T-helper 9 cell (primary cell): ENCODE data around the gene SNX33.
A peak's percentile ranks its signal among the peaks of the same experiment; 100 is the strongest.
"Not testable (repeated sequence)": the region's sequence is repeated elsewhere in the genome, so short reads cannot be mapped to it uniquely, and the experiment has no call there.

ENCODE experiments used
- DNase-seq: peaks from one replicate; pipeline ENCODE4 v3.0.0-alpha.2; 2020

SNX33 gene

DNA sequence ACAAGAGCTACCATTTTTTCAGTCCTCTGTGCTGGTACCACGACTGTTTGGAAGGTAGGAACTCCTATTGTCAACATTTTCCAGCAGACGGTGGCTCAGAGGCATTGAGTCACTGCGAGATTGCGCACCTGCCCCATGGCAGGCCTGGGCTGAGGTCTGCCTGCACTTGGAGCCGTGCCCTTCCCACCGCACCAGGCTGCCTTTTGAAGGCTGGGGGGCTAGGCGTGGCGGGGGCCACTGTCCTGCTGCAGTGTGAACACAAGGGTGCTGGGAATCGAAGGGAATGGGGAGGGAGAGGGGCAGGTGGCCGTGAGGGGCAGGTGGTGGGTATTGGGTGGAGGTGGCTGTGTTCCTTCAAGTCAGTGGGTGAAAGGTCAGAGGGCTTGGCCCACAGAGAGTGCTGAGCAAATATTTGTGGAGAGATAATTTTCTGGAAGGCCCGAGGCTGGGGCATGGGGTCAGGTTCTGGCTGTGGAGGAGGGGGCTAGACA lies 16.3 kb downstream of the SNX33 start:
- DNase-seq: no peak

DNA sequence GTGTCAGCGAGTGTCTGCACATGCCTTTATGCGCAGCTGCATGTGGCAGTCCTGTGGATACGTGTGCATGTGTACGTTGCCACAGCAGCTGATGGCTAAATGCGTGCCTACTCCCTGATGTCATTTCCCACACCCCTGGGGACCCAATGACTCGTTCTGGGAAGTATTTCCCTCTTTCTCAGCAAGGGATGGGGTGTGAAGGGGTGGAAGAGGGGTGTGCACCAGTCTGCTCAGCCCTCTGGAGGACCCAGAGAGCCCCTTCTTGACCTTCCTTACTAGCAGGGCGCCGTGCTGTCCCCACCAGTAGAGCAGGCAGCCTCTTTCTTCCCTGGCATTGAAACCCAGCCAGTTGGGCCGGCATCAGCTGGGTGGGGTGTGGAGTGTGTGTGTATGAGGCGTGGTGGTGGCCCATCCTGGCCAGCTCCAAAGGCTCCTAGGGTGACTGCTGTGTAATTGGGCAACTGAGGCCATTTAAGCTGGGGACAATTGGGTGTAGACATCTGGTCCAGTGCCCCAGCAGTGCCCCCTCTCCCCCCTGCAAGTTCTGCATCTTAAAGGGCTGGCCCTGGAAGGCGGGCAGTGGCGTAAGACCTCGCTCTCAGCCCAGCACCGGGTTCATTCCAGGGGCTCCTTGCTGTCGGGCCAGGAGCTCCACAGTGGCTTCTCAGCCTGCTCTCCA lies 19.2 kb downstream of the SNX33 start:
- no peak for DNase-seq

DNA sequence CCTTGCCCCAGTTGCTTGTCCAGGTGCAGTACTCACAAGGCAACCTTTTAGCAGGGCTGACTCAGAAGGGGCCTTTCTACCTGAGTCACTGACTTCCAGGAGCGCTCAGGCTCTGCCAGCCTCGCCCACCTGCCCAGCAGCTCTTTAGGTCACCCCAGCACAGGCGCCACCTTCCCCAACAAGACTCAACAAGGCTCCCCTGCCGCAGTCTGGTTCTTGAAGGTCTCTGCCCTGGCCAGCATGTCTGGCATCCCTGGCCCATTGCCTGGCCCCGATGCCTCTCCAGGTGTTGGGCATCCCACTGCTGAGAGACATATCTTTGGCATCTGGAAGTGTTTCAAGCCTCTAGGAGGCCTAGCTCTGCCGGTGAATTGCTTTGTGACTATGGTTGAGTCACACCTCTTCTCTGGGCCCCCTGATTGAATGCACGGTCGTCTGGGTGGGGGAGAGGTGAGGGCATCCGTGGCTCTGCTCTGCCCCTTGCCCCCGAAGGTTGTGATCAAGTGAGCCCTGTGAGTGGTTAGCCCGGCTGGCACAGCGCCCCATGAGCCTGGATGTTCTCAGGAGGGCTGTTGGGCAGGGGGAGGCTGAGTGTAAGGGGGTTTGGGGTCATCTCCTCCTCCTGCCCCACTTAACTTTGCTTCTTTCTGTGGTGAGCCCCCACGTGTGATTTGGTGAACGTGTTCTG lies 21.6 kb downstream of the SNX33 start:
- DNase-seq: no peak

DNA sequence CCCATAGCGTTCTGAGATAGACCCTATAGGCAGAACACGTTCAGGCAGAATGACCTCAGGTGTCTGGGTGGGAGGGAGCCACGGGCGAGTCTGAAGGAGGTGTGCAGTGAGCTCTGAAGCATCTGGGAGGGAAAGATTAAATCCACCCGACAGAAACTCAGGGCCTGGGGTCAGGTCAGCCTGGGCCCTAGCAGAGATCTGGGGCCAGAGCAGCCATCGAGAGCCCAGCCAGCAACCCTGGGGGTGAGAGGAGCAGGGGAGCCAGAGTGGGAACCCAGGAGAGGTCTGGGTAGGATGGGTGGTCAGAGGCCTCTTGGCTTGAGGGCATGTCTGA lies 22.1 kb downstream of the SNX33 start:
- no peak for DNase-seq

DNA sequence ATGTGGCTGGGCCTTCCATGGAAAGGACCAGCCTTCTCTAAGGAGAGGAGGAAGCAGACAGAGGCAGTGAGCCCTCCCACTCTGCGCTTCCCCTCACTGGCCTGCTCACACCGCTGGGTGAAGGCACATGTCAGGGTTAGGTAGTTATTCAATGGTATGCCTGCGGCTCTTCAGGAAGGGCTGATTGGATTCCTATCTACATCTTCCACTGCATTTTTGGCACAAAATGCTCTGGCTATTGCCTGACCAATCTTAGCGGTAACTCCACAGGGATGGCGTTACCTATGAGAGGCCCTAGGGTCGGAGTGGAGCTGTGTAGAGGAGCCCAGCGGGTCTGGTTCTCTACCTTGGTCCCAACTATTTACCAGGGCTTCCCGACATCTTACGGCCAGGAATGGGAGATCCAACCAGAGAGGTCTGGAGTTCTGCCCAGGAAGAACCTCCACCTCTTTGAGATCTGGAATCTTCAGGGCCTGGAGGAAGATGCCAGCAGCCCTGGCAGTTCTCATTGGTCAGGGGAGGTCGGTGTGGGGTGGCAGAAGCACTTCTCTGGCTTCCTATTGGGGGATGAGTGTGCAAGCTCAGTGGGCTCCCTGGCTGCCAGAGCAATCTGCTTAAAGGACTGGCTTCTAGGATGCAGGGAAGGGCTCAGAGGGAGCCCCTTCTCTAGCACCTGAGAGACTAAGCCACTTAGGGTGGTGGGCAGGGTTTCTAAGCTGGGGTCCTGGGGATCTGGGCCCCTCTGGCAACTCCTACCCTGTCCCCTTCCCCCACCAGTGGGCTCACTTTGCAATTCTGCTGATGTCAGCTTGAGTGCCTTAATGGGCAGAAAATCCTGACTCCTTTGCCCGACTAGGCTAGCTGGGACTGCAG lies 24.3 kb downstream of the SNX33 start:
- DNase-seq: no peak

DNA sequence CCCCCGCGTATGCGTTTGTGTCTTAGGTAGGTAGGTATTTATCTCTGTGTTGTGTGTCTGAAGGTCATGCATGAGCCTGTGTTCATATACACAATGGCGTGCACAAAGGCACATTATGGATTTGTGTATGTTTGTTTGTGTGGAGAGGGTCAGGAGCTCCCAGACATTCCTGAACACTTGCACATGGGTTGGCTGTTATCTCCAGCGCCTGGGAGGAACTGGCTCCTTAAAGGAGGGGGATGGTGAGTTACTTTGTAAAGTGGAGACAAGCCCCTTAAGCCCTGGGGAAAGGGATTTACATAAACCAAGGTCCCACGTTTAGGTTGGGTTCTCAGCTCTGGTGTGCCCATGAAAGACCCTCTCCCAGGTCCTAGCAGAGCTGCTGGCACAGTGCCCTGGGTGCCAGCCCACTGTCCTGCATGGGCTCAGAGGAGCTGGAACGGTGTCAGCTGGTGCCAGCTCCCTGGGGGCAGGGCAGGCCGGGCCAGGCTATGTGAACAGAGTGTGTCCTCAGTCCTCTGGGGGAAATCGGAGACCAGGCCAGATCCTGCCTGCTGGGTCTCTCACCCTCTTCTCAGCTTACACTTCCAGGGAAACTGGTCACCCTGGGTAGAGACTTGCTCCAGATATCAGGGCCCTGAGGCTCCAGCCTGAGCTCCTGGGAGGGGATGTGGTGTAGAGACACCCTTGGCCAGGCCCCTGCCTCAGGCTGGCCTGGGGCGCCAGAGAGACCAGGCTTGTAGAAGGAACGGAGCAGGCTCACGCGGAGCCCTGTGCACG lies 25.1 kb downstream of the SNX33 start:
- DNase-seq: no peak

DNA sequence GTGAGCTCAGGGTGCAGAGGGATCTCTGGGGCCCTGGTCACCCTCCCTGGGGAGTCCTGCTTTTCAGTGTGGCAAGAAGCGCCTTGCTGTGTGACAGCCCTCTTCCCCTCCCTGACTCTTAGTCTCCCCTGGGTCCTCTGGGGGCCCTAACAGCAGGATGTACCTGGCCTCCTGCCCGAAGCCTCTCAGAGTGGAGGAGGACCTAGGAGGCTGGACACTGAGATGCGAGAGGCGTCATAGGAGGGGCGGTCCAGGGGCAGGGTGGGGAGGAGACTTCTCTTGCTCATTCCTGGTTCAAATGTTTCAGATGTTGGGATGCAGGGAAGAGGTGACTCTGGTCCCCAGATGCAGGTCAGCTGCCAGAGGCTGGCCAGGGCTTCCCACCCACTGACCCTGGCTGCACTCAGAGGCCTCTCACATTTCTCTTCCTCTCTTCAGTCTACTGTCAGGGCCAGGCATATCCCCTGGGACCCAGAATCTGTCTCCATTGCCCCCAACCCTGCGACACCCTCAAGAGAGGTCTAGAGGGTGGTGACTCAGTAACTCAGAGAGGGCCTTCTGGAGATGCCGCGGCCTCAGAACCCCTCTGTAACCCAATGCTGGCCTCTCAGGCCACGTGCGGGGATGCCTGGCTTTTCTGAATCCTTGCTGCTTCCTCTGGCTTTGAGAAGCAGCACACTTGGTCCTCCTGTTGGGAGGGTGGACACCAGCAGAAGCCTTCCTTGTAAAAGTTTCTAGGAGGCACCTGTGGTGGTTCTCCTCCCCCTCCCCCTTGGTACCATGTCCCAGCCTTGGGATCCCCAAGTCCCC lies 25.9 kb downstream of the SNX33 start:
- DNase-seq: no peak

DNA sequence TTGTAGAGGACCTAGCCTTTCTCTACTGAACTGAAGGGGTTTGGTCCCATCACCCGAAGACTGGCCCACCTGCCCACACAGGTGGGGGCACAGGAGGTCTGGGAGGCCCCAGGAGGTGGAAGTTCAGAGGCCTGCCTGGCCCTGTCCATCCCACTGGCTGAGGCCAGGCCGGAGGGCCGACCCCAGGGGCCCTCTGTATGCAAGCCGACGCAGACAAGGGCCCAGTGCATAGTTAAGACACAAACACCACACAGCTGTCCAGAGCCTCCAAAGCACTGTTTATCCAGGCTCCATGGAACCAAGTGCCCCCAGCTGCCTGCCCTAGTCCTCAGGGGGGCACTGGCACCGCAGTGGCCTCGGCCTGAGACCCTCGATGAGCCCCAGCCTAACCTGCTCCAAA lies 26.7 kb downstream of the SNX33 start:
- DNase-seq: no peak

DNA sequence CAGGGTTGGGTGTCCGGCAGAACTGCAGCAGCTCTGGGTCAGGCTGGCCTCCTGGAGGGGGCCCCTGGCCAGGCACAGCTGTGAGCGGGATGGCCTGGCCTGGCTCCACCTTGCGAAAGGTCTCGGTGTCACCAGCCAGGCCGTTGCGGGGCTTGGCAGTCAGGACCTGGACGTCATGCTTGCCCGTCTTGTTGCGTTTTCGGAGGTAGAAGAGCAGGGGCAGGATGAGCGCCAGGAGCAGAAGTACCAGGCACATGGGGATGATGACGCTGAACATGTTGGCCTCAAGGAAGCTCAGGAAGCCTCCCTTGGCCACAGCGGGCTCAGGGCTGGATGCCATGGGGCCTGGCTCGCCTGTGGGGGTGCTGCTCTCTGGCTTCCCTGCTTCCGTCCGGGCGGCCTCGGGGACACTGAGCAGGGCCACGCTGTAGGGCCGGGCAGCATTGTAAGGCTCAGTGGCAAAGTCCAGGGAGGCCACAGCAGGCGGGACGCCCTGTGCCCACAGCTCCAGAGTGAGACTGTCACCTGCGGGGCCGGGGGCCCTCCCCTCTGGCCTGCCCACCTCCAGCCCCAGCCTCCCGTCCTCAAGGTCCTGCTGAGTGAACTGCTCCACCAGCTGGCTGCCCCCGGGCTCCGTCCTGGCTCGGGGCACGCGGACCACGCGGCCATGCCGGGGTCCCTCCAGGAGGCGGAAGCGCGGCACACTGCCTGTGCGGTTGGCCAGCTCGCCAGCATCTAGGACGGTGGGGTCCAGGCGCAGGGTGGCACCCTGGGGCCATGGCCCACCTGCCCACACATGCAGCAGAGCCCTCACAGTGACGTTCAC lies 28.1 kb downstream of the SNX33 start:
- no peak for DNase-seq

DNA sequence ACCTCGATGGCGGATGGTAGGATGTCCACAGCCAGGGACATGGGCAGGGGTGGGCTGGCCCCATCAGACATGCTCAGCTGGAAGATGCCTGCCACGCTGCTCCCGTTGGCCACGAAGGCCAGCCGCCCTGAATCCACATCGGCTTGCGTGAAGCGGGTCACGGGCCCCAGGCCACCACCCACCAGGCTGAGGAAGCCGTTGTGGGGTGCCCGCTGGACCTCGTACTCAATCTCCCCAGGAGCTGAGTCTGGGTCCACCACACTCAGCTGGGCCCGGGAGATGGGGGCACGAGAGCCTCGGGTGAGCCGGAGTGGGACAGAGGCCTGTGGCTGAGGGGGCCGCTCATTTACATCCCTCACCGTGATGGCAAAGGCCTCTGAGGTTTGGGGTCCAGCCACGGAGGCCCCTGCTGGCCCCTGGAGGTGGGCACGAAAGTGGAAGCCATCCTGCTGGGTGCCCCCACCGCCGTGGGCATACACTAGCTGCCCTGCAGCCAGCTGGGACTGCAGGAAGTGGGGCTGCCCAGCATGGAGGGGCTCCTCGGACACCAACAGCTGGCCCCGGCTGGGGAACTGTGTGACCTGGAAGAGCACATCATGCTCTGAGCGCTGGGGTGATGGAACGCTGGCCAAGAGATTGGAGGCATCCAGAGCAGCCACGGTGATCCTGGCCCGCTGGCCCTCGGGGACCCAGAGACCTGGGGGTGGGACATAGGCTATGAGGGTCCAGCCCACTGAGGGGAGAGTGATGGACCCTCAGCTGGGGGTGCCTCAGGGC lies 29.2 kb downstream of the SNX33 start:
- DNase-seq: no peak

DNA sequence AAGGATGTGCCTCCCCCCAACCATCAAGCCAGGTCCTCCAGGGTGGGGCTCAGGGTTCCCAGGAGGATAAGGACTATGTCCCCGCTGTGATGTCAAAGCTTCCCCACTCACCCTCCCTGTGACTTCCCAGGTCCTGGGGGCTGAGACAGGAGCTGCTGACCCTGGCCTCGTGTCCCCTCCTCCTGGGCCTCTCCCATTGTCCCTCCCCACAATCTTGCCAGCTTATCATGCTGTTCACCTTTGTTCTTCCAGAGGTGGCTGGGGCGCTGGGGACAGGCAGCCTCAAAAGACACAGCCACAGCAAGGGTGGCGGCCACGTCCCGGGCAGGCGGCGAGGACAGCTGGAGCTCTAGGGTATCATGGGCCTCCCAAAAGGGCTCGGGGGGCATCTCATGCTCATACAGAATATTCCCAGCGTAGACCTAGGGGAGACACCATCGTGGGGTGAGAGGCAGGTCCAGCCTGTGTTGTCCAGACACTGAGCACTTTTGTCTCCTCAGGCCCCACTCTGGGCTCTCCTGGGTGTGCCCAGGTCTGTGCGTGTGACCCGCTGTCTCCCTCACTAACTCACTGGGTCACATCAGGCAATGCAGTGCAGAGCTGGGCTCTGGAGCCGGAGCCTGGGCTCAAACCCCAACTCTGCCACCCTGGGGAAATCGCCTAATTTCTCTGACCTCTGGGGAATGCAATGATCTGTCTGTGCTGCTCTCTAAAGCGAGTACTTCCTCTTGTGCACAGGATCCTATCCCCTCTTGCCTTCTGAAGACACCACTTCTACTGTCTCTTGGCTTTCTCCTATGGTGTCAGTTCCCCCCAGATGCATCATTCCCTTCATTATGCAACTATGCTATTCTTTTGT lies 30.0 kb downstream of the SNX33 start:
- no peak for DNase-seq

DNA sequence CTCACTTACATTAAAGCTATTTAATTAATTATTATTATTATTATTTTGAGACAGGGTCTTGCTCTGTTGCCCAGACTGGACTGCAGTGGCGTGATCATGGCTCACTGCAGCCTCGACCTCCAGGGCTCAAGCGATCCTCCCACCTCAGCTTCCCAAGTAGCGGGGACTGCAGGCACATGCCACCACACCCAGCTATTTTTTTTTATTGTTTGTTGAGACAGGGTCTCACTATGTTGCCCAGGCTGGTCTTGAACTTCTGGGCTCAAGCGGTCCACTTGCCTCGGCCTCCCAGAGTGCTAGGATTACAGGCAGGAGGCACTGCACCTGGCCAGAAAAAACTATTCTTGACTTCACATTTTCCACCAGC lies 30.6 kb downstream of the SNX33 start:
- not testable (repeated sequence) for DNase-seq

DNA sequence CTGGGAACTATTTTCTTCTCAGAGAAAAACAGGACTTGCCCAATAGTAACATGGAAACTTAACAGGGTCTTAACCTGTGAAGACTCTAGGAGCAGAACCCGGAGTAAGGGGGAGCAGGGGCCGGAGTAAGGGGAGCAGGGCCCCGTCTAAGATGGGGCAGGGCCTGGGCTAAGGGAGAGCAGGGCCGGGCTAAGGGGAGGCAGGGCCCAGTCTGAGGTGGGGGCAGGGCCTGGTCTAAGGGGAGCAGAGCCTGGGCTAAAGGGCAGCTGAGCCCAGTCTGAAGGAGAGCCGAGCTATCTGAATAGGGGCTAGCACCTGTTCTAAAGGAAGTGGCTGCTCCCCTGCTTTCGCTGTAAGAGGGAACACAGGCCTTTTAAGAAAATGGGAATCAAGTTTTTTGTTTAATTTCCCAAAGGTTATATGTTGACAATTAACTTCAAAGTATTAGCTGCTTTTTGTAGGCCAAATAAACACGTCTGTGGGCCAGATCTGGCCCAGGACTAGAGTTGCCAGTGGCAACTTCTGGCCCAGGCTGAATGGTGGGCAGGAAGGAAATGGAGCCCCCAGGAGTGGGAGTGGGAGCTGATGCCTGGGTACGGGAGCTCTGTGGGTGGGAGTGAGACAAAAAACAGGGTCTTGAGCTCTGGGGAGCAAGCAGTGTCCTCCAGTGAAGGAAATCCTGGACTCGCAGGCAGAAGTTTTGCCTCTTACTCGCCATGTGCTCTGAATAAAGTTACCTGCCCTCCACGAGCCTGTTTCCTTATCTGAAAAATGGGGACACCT lies 32.5 kb downstream of the SNX33 start:
- DNase-seq: no peak

DNA sequence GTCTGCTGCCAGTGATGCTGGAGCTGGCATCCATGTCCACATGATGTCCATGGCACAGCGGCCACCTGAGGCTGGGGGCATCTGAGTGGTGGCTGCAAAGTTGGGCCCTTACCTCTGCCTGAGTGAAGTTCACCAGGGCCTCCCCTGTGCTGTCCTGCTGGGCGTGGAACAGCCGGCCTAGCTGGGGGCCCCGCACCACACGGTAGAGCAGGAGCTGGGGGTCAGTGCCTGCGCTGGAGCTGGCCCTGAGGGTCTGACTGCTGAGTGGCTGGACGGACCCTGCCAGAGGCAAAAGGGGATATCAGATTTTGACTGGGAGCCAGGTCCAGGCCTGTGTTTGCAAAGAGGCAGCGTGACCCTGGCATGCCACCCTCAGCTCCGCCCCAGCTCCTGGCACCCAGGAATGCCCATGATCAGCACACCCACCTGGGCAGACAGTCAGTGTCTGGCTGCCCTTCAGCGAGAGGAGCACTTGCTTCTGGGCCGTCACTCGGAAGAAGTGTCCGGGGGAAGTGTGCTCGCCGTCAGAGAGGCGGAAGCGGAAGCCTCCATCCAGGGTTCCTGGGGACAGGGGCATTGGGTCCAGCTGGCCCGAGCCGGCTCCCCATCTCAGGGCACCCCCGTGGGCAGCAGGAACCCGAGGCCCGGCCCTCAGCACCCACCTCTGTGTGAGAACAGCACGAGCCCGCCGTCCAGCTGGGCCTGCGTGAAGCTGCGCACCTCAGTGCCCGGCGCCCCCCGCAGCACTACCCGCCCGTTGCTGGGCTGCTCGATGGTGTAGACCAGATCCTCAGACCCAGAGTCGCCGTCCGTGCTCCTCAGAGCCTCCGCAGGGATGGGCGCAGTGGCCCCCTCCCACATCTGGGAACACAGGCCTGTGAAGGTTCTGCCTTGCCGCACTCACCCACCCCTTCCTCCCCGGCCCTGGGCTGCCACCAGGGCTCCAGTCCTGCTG lies 34.7 kb downstream of the SNX33 start:
- no peak for DNase-seq

DNA sequence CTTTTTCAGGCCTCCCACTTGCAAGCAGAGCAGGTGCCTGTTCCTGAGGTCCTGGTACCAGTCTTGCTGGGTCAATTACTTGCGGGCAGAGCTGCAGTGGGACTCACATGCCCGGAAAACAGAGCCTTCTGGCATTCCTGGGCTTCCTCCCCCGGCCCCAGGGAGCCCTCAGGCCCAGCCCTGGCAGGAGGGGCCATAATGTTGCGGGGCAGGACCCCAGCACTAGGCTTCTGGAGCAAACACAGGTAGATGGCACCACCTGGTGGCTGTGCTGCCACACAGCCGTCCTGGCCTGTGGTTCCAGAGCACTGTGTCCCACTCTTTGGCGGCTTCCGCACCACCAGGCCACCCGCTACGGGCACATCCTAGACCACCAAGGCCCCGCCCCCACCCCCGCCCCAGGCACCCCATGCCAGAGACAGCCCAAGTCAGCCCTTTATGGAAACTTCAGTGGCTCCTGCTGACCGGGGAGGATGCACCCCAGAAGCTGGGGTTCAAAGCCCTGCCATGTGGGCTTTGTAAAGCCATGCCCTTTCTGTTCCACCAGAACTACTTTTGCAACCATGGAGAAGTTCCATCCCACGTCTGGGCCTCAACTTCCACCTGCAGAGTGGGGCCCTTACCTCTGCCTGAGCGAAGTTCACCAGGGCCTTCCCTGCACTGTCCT lies 36.1 kb downstream of the SNX33 start:
- DNase-seq: peak; percentile 54

DNA sequence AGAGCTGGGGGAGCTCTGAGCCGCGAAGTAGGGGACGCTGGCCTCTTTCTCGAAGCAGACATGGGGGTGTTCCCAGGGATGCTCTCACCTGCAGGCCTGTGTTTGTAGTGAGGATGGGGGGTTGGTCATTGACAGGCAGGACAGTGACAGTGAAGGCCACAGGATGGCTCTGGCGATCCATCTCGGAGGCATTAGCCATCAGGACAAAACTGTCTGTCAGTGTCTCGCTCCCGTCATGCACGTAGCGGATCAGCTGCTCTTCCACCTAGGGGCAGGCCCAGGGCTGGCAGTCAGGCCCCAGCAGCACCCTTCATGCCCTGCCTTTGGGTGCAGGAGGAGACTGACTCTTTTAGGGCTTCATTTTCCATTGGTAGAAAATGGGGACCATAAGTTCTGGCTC lies 36.9 kb downstream of the SNX33 start:
- no peak for DNase-seq

DNA sequence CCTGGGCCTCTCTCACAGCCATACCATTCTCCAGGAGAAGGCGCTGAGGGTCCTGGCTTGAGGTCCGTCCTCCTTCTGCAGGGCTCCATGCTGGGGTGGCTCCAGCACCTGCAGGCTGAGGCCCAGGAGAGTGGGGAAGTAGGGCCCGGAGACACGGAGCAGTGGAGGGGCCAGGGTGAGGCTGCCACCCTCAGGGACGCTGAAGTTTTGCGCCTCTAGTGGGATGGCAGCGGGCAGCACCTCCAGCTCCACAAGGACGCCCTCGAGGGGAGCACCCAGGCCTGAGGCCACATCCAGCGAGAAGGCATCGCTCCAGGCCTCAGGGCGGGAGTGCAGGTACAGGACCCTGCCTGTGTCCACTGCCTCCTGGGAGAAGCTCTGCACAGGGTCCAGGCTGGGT lies 37.5 kb downstream of the SNX33 start:
- DNase-seq: no peak
